ENCODE data around the gene WDFY3. TPM values are rescaled to one million over a fixed set of nuclear protein-coding genes. Genes with fewer than 3 reads are reported as not detected.

WDFY3 gene
- total RNA-seq, 4 donors from 2014 or later: 77.9 to 149 (median 98.3) TPM

DNA sequence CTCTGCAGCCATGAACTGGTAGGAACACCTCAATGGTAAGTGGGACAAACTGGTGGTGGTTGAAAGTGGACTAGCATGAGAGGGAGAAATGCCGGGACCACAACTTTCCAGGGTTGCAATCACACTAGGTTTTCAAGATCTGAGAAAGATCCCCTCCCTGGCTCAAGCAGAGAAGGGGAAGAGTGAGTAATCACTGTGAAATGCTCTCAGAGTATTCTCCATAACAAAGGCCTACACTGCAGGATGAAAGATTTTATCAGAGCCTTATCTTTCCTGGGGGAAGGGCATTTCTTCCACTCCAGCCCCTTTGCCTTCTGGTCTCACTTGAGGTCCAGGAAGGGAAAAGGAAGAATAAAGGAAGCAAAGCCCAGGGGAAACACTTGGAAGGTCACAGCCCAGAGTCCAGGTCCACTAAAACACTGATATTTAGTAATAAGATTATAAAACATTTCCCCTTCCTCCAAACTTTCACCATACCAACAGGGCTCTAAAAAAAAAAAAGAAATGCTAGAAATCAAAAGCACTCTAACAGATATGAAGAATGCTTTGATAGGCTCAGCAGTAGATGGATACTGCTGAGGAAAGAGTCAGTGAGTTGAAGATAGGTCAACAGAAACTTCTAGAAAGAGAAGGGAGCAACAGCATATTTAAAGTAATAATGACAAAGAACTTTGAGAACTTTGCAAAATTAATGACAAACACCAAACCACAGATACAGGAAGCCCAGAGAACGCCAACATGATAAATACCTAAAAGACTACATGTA, 95.9 kb downstream of the WDFY3 start:
- no peak for ATAC-seq (ENCODE audit: low FRiP score)

DNA sequence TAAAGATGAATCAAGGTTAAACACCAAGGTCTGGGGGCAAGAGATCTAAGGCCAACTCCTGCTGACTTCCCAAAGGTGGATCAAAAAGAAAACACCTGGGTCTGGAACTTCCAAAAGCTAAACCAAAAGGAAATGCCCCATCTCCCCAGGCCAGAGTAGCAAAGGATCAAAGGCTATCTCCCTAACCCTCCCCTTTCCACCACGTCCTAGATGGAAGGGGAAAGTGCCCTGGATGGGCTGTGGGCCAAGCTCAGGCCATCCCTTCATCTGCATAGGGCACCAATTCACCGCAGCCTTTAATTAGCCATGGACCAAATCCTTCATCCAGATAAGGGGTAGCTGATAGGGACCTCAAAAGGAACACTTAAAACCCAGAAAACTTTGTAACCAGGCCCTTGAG, 100.2 kb downstream of the WDFY3 start:
- TF ChIP-seq, protein P1, sequence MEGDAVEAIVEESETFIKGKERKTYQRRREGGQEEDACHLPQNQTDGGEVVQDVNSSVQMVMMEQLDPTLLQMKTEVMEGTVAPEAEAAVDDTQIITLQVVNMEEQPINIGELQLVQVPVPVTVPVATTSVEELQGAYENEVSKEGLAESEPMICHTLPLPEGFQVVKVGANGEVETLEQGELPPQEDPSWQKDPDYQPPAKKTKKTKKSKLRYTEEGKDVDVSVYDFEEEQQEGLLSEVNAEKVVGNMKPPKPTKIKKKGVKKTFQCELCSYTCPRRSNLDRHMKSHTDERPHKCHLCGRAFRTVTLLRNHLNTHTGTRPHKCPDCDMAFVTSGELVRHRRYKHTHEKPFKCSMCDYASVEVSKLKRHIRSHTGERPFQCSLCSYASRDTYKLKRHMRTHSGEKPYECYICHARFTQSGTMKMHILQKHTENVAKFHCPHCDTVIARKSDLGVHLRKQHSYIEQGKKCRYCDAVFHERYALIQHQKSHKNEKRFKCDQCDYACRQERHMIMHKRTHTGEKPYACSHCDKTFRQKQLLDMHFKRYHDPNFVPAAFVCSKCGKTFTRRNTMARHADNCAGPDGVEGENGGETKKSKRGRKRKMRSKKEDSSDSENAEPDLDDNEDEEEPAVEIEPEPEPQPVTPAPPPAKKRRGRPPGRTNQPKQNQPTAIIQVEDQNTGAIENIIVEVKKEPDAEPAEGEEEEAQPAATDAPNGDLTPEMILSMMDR (IDR thresholded peaks at IDR 0.05): no peak
- DNase-seq (ENCODE audit: low spot score): no peak
- no peak for ATAC-seq (ENCODE audit: low FRiP score)

More for the DNA sequence above, 95.9 kb downstream of the WDFY3 start:
- no peak for DNase-seq (ENCODE audit: low spot score)
- TF ChIP-seq, protein P1 (IDR thresholded peaks at IDR 0.05): no peak

DNA sequence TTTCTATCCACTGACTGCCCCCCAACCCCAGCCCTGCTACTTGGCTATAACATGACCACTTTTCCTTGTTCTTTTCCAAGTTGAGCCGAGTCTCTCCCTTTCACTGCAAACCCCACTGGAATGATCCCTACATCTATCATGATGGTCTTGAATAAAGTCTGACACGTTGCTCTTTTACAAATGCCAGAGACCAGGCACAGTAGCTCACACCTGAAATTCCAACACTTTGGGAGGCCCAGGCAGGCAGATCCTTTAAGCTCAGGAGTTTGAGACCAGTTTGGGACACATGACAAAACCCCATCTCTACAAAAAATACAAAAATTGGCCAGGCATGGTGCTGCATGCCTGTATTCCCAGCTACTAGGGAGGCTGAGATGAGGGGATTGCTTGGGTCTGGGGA, 100.9 kb downstream of the WDFY3 start:
- DNase-seq (ENCODE audit: low spot score): no peak
- TF ChIP-seq, protein P1 (IDR thresholded peaks at IDR 0.05): no peak
- ATAC-seq (ENCODE audit: low FRiP score): no peak

DNA sequence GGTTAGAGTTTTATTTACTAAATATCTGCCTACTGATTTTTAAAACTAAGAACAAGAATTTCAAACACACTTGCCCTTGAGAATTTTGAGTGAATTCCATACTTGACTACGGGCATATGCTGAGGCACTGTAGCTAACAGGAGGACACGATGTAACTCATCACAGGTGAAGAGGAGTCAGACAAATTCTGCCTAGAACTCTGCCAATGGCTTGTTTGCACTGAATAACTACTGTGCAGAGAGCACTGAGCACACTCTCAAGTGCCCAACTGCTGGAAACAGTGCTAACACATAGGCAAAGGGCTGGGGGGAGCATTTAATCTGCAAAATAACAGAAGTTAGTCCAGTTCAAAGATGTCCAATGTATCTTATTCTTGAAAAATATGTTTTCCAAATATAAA, 104.4 kb downstream of the WDFY3 start:
- no peak for ATAC-seq (ENCODE audit: low FRiP score)
- TF ChIP-seq, protein P1 (IDR thresholded peaks at IDR 0.05): no peak
- DNase-seq (ENCODE audit: low spot score): no peak

DNA sequence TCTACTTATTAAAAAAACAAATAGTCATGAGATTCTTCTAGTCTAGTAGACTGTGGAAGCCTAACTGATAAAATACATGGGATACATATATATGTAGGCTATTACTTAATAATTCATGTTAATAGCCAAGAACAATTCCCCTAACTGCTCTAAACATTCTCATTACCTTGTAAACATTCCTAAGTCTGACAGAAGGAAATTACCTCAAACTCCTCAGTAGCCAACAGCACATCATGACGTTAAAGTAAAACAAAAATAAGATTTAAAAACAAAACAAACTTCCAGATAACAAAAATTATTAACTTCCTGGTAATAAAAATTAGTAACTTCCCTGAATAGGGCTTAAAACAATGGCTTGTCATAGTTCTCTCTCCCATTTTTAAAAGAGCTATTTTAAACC, 109.2 kb downstream of the WDFY3 start:
- TF ChIP-seq, protein P1 (IDR thresholded peaks at IDR 0.05): no peak
- no peak for DNase-seq (ENCODE audit: low spot score)
- no peak for ATAC-seq (ENCODE audit: low FRiP score)

DNA sequence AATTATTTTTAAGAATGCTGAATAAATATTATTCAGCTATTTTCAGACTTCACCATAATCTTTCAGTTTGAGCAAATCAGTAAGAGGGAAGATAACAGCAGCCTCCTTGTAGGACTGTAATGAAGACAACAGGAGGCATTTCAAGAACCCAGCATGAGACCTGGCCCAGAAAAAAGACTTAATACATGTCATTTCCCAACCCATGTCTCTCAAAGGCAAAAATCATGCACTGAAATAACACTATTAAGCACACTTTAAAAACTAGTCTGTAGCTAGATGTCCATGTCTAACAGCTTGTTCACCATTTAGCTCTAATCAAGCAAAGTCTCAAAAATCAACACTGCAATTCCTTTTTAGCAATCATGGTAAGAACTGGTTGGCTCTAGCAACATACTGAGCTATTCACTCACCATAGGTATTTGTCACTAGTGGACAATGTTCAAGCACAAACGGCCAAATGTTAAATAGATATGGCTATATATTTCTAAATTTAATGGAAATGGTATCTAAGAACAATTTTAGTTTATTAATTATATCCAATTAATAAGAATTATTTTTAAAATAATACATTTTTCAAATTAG, 109.9 kb downstream of the WDFY3 start:
- DNase-seq (ENCODE audit: low spot score) (no peak), ATAC-seq (ENCODE audit: low FRiP score) (no peak)
- TF ChIP-seq, protein P1 (IDR thresholded peaks at IDR 0.05): no peak

DNA sequence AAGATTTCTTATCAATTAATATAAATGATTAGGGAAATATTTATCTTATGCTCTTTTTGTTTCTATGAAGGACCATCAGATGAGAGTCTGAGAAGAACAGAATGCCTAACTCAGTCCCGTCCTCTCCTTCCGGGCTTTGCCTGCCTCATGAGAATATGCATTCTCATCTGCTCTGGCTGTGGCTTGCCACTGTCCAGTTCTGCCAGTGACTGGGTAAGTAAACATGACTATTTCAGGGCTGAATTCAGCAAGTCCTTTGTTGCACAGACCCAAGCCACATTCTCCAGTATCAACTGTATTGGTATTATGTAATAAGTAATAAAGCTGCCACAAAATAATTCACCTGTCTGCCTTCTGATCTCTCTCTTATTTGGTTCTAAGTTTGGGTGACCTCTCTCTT, 110.7 kb downstream of the WDFY3 start:
- no peak for DNase-seq (ENCODE audit: low spot score)
- TF ChIP-seq, protein P1 (IDR thresholded peaks at IDR 0.05): no peak
- no peak for ATAC-seq (ENCODE audit: low FRiP score)

Data from omental fat pad (tissue), 4 donors.